HG03196 (cell line): Measurements from ENCODE around the gene UBR7.
"Not testable (repeated sequence)": the region's sequence is repeated elsewhere in the genome, so short reads cannot be mapped to it uniquely, and the experiment has no call there.

Experiments
- ATAC-seq: cut with Tn5 transposase; IDR thresholded peaks from one replicate; pipeline ENCODE4 v1.9.1; 2021; ENCODE audit not compliant: unreplicated experiment

Gene UBR7, protein sequence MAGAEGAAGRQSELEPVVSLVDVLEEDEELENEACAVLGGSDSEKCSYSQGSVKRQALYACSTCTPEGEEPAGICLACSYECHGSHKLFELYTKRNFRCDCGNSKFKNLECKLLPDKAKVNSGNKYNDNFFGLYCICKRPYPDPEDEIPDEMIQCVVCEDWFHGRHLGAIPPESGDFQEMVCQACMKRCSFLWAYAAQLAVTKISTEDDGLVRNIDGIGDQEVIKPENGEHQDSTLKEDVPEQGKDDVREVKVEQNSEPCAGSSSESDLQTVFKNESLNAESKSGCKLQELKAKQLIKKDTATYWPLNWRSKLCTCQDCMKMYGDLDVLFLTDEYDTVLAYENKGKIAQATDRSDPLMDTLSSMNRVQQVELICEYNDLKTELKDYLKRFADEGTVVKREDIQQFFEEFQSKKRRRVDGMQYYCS

DNA sequence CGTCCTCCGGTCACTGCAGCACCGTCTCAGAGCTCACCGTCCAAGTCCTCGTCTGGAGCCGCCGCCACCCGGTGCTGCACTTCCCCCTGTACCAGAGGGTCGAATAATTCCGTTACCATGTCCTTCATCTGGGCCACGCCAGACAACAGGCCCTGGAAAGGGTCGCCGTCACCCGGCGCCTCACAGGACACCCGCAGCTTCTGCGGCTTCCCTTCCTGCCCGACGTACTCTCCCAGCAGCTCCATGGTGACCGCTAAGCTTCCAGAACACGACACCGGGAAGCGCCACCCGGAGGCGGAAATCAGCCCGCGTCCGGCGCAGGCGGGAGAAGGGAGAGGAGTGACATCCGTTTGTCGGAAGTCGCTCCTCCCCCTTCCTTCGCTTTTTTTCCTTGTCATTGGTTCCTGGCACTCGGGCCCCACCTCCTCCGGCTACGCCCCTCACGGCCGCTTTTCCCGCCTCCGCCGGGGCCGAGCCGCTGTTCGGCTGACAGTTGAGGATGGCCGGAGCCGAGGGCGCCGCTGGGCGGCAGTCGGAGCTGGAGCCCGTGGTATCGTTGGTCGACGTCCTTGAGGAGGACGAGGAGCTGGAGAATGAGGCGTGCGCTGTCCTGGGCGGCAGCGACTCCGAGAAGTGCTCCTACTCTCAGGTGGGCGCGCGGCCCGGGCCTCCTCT, at the start of gene UBR7, which contains the start of gene GON7:
Gene UBR7 (plus strand): TSS at position 464 of the 675 bp plus-strand sequence. CDS start 36 bp downstream, at position 500.
Gene GON7 (minus strand): TSS at position 273 of the 675 bp plus-strand sequence. CDS start 28 bp downstream, at position 245.
- peak; percentile 77 for ATAC-seq

- not testable (repeated sequence) for ATAC-seq
Measured at GRCh38 chr14:93158349-93158748, 48.7 kb upstream of the UBR7 start.

DNA sequence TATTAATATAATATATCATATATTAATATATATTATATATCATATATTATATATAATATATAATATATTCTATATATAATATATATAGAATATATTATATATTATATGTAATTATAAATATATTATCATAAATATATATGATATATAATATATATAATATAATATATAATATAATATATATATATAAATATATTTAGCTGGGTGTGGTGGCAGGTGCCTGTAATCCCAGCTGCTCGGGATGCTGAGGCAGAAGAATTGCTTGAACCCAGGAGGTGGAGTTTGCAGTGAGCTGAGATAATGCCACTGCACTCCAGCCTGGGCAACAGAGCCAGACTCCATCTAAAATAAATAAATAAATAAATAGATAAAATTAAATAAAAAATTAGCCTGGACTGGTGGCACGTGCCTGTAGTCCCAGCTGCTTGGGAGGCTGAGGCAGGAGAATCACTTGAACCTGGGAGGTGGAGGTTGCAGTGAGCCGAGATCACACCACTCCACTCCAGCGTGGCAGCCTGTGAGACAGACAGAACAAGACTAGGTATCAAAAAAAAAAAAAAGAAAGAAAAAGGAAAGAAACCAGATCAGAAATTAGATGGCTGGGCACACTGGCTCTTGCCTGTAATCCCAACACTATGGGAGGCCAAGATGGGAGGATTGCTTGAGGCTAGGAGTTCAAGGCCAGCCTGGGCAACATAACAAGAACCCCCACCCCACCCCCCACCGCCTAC, 47.3 kb upstream of the UBR7 start:
- ATAC-seq, result not testable (repeated sequence)

GRCh38 chr14:93160353-93160801, 46.7 kb upstream of the UBR7 start:
- no peak for ATAC-seq

DNA sequence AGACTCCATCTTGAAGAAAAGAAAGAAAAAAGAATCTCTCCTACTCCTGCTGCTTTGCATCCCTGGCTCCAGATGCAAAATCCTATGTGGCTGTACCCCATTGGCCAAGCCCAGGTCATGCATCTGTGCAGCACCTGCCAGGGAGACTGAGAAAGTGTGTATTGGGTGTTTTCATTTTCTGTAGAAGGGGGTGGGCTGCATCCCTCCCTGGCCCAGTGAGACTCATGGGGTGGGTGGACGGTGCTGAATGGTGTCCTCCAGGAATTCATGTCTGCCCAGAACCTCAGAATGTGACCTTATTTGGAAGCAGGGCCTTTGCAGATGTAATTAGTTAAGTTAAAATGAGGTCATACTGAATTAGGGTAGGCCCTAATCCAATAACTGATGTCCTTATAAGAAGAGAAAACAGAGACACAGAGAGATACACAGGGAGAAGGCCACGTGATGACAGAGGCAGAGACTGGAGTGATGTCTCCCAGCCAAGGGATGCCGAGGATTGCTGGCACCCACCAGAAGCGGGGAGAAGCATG, 45.6 kb upstream of the UBR7 start:
- no peak for ATAC-seq

DNA sequence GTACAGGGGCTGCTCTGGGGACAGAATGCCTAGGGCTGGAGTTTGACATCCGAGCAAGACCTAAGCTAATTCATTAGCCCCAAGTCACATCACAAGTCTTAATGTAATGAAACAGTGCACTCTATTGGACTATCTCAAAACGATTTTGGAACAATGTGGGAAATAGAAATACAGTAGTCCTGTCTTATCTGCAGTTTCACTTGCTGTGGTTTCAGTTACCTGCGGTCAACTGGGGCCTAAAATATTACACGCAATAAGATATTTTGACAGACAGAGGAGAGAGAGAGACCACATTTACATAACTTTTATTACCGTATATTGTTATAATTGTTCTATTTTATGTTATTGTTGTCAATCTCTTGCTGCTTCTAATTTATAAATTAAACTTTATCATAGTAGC, 43.5 kb upstream of the UBR7 start:
- ATAC-seq, result no peak

- ATAC-seq, result not testable (repeated sequence)
Measured at GRCh38 chr14:93165271-93166265, 41.5 kb upstream of the UBR7 start.

GRCh38 chr14:93168610-93169009, 38.4 kb upstream of the UBR7 start:
- ATAC-seq, result not testable (repeated sequence)

- not testable (repeated sequence) for ATAC-seq
Measured at GRCh38 chr14:93169619-93170018, 37.4 kb upstream of the UBR7 start.

- not testable (repeated sequence) for ATAC-seq
Measured at GRCh38 chr14:93170141-93170540, 36.9 kb upstream of the UBR7 start.

- ATAC-seq, result no peak
Measured at GRCh38 chr14:93171376-93171775, 35.7 kb upstream of the UBR7 start.

DNA sequence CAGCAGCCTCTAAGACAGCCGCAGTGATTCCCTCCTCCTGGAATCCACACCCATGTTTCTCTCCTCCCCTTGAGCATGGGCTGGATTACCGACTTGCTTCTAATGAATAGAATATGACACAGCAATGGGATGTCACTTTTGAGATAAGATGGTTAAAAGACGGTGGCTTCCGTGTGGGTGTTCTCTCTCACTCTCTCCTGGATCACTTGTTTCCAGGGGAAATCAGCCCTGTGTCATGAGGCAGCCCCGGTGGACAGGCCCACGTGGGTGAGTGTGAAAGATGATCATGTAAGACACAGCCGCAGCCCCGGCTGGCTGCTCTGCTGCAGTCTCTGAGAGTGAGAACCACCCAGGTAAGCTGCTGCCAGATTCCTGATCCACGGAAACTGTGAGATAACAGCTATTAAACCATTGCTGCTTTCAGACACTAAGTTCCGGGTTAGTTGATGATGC, 33.1 kb upstream of the UBR7 start:
- ATAC-seq, result no peak

GRCh38 chr14:93174731-93175130, 32.3 kb upstream of the UBR7 start:
- not testable (repeated sequence) for ATAC-seq

DNA sequence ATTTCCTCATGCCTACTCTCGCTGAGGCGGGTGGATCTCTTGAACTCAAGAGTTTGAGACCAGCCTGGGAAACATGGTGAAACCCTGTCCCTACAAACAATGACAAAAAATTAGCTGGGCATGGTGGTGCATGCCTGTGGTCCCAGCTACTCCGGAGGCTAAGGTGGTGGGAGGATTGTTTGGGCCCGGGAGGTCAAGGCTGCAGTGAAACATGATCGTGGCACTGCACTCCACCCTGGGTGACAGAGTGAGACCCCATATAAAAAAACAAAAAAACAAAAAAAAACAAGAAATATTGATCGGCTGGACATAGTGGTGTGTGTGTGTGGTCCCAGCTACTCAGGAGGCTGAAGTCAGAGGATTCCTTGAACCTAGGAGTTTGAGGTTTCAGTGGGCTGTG, 31.6 kb upstream of the UBR7 start:
- ATAC-seq, result no peak

- ATAC-seq, result no peak
Measured at GRCh38 chr14:93183596-93184317, 23.3 kb upstream of the UBR7 start.

- ATAC-seq, result peak; percentile 78
Measured at GRCh38 chr14:93184391-93185348, 22.4 kb upstream of the UBR7 start, which contains the start of the genes LYSET and MOAP1. Gene LYSET (plus strand): TSS chr14:93185317. CDS start chr14:93185406, 89 bp downstream. Gene MOAP1 (minus strand): TSS chr14:93184897. CDS start chr14:93184242, 655 bp downstream.

DNA sequence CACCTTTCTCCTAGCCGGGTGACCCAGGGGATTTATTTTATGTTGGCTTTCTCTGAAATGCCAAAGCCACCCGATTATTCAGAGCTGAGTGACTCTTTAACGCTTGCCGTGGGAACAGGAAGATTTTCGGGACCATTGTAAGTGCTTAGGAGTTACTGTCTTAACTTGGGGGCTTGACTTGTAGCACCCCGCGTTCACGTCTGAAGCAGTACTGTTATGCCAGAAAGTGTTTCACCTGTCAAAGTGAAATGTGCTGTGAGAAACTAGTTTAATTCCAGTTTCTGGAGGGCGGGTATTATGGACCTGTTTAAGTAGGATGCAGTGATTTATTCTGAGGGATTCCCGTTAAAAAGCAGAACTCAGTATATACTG, 21.7 kb upstream of the UBR7 start:
- no peak for ATAC-seq

GRCh38 chr14:93186466-93186865, 20.6 kb upstream of the UBR7 start:
- no peak for ATAC-seq
